Measurements from ENCODE around the gene USP40.

The USP40 gene

GRCh38 chr2:233436191-233436581 lies 130.4 kb downstream of the USP40 start:
- no peak for TF ChIP-seq GATA2 (IDR thresholded peaks at IDR 0.05; ENCODE audit: low read depth, low read length)

GRCh38 chr2:233435436-233436190 lies 131.0 kb downstream of the USP40 start:
- TF ChIP-seq GATA2 (IDR thresholded peaks at IDR 0.05; ENCODE audit: low read depth, low read length) (no peak), GATA3 (IDR thresholded peaks at IDR 0.05; ENCODE audit: low read depth, low read length) (no peak)

- TF ChIP-seq GATA2 (IDR thresholded peaks at IDR 0.05; ENCODE audit: low read depth, low read length) (no peak), GATA3 (IDR thresholded peaks at IDR 0.05; ENCODE audit: low read depth, low read length) (no peak)
These were observed 131.8 kb downstream of the USP40 start for GRCh38 chr2:233434666-233435330.

GRCh38 chr2:233433794-233434193 lies 132.8 kb downstream of the USP40 start:
- TF ChIP-seq GATA3 (IDR thresholded peaks at IDR 0.05; ENCODE audit: low read depth, low read length) = no peak

GRCh38 chr2:233433029-233433428 lies 133.6 kb downstream of the USP40 start:
- TF ChIP-seq GATA2 (IDR thresholded peaks at IDR 0.05; ENCODE audit: low read depth, low read length) (no peak), GATA3 (IDR thresholded peaks at IDR 0.05; ENCODE audit: low read depth, low read length) (no peak)

GRCh38 chr2:233430651-233431050 lies 135.9 kb downstream of the USP40 start:
- TF ChIP-seq GATA2 (IDR thresholded peaks at IDR 0.05; ENCODE audit: low read depth, low read length) (no peak), GATA3 (IDR thresholded peaks at IDR 0.05; ENCODE audit: low read depth, low read length) (no peak)

GRCh38 chr2:233430081-233430480 lies 136.5 kb downstream of the USP40 start:
- TF ChIP-seq GATA3 (IDR thresholded peaks at IDR 0.05; ENCODE audit: low read depth, low read length) (no peak), GATA2 (IDR thresholded peaks at IDR 0.05; ENCODE audit: low read depth, low read length) (no peak)

GRCh38 chr2:233429175-233429897 lies 137.2 kb downstream of the USP40 start:
- TF ChIP-seq GATA2 (IDR thresholded peaks at IDR 0.05; ENCODE audit: low read depth, low read length) (no peak), GATA3 (IDR thresholded peaks at IDR 0.05; ENCODE audit: low read depth, low read length) (no peak)

- TF ChIP-seq GATA3 (IDR thresholded peaks at IDR 0.05; ENCODE audit: low read depth, low read length) (no peak), GATA2 (IDR thresholded peaks at IDR 0.05; ENCODE audit: low read depth, low read length) (no peak)
These were observed 138.1 kb downstream of the USP40 start for GRCh38 chr2:233428438-233428837.

- TF ChIP-seq GATA3 (IDR thresholded peaks at IDR 0.05; ENCODE audit: low read depth, low read length) (no peak), GATA2 (IDR thresholded peaks at IDR 0.05; ENCODE audit: low read depth, low read length) (no peak)
These were observed 138.6 kb downstream of the USP40 start for GRCh38 chr2:233428008-233428407.

- TF ChIP-seq GATA2 (IDR thresholded peaks at IDR 0.05; ENCODE audit: low read depth, low read length) (no peak), GATA3 (IDR thresholded peaks at IDR 0.05; ENCODE audit: low read depth, low read length) (no peak)
These were observed 139.8 kb downstream of the USP40 start for GRCh38 chr2:233426619-233427342.

All from SH-SY5Y (cell line).